Endothelial cell of umbilical vein (primary cell): ENCODE results near the gene ARHGAP21. TPM values are rescaled to one million over a fixed set of nuclear protein-coding genes. Genes with fewer than 3 reads are reported as not detected.

Source experiments
- BruUV-seq: library from RNA; stranded (reverse); fragments of 400-500 nt; replicated peaks from 2 replicates; lab custom pipeline; 2021; lab: Mats Ljungman, UMichigan
- CTCF ChIA-PET: fragments of 300-600, 350-600 bp; sonication (Branson Sonifier 250); formaldehyde crosslinking; loops from one replicate; lab custom pipeline; 2021; ENCODE audit warnings: antibody characterized with exemption, inconsistent platforms; lab: Charles Lee
- POLR2A ChIA-PET: fragments of 300-600, 350-600 bp; sonication (Branson Sonifier 250); formaldehyde crosslinking; loops from one replicate; lab custom pipeline; 2021; ENCODE audit warnings: antibody characterized with exemption, inconsistent platforms; lab: Charles Lee
- DNase-seq: peaks from one replicate; pipeline ENCODE4 v3.0.0-alpha.2; 2011; ENCODE audit warnings: low read depth, low spot score
- FAIRE-seq: peaks from 2 replicates; lab custom pipeline; 2011; peaks lifted over from hg19 to GRCh38; lab: Jason Lieb, UNC
- H2AFZ ChIP-seq: 2 replicates; pipeline ENCODE4 v1.6.0; 2012; ENCODE audit warnings: low read depth, low read length, control low read depth, inconsistent platforms
- H3K27ac ChIP-seq: 2 replicates; pipeline ENCODE4 v1.5.1; 2011; ENCODE audit warnings: low read depth, mild to moderate bottlenecking, control low read depth, low read length, moderate library complexity; ENCODE audit not compliant: insufficient read depth
- H3K27me3 ChIP-seq, 2 experiments: 2 replicates each; pipeline versions ENCODE4 v1.6.0 to v1.6.1; 2011; ENCODE audit warnings: low read length in 2 of 2, mixed read lengths in 1 of 2; ENCODE audit not compliant: control insufficient read depth in 2 of 2, insufficient read depth in 2 of 2
- H3K36me3 ChIP-seq, 2 experiments: 2 replicates in 1 of 2; 3 replicates in 1 of 2; pipeline ENCODE4 v1.5.1; 2011; ENCODE audit warnings: low read length in 2 of 2, mild to moderate bottlenecking in 1 of 2, moderate library complexity in 1 of 2; ENCODE audit not compliant: control insufficient read depth in 2 of 2, insufficient read depth in 2 of 2; ENCODE audit errors: extremely low read depth in 1 of 2
- H3K4me1 ChIP-seq: 3 replicates; pipeline ENCODE4 v1.5.1; 2011; ENCODE audit warnings: mild to moderate bottlenecking, low read length; ENCODE audit not compliant: control insufficient read depth, insufficient read depth; ENCODE audit errors: extremely low read depth
- H3K4me2 ChIP-seq: 2 replicates; pipeline ENCODE4 v1.6.1; 2011; ENCODE audit warnings: low read length, control low read depth, mixed read lengths; ENCODE audit not compliant: insufficient read depth
- H3K4me3 ChIP-seq, 3 experiments: fragments of 200-600 bp in 1 of 3; sonication (generic), shearing (Covaris generic) in 1 of 3; replicated peaks in 1 of 3; 2 replicates each; pipeline ENCODE4 v1.5.1; 2011 to 2016; ENCODE audit warnings: control low read depth in 3 of 3, low read length in 3 of 3, mild to moderate bottlenecking in 2 of 3, inconsistent platforms in 1 of 3, low read depth in 1 of 3, moderate library complexity in 1 of 3; ENCODE audit not compliant: insufficient read depth in 1 of 3
- H3K79me2 ChIP-seq: 2 replicates; pipeline ENCODE4 v1.6.0; 2012; ENCODE audit warnings: low read length, inconsistent platforms; ENCODE audit not compliant: control insufficient read depth, insufficient read depth
- H3K9ac ChIP-seq: replicated peaks from 2 replicates; pipeline ENCODE3; 2011; ENCODE audit warnings: low read length, control low read depth; ENCODE audit not compliant: insufficient read depth; ENCODE audit errors: extremely low read depth
- H3K9me1 ChIP-seq: replicated peaks from 3 replicates; pipeline ENCODE4 v1.6.0; 2011; ENCODE audit warnings: mild to moderate bottlenecking, low read length; ENCODE audit not compliant: control insufficient read depth, insufficient read depth; ENCODE audit errors: extremely low read depth
- H3K9me3 ChIP-seq: replicated peaks from 2 replicates; pipeline ENCODE4 v1.5.1; 2012; ENCODE audit warnings: low read length, inconsistent platforms; ENCODE audit not compliant: control insufficient read depth, insufficient read depth
- H4K20me1 ChIP-seq: replicated peaks from 2 replicates; pipeline ENCODE3; 2011; ENCODE audit warnings: mild to moderate bottlenecking, low read length; ENCODE audit not compliant: control insufficient read depth, insufficient read depth; ENCODE audit errors: extremely low read depth
- EZH2 ChIP-seq: IDR thresholded peaks from 2 replicates; pipeline ENCODE4 v1.6.1; 2012; ENCODE audit warnings: borderline replicate concordance, low read depth, mild to moderate bottlenecking, moderate library complexity, low read length, inconsistent platforms; ENCODE audit not compliant: severe bottlenecking
- FOS ChIP-seq: IDR thresholded peaks from 2 replicates; pipeline ENCODE4 v1.6.1; 2011; ENCODE audit warnings: mild to moderate bottlenecking, low read length, moderate library complexity, borderline replicate concordance; ENCODE audit not compliant: insufficient read depth
- GATA2 ChIP-seq: IDR thresholded peaks from 2 replicates; pipeline ENCODE4 v1.7.0; 2011; ENCODE audit warnings: low read depth, mild to moderate bottlenecking, moderate library complexity, mixed read lengths, low read length; ENCODE audit not compliant: insufficient read length, insufficient read depth
- JUN ChIP-seq: IDR thresholded peaks from 2 replicates; pipeline ENCODE4 v1.6.1; 2011; ENCODE audit warnings: borderline replicate concordance, low read depth; ENCODE audit not compliant: insufficient read length, insufficient read depth
- MYC ChIP-seq: IDR thresholded peaks from one replicate; pipeline ENCODE4 v1.6.1; 2011; ENCODE audit warnings: mild to moderate bottlenecking, low read depth, low read length
- POLR2A ChIP-seq: IDR thresholded peaks from 2 replicates; pipeline ENCODE4 v1.6.1; 2012; ENCODE audit warnings: low read depth, mild to moderate bottlenecking, control low read depth, low read length
- POLR2AphosphoS5 ChIP-seq: IDR thresholded peaks from 2 replicates; pipeline ENCODE4 v1.6.1; 2012; ENCODE audit warnings: low read depth, mild to moderate bottlenecking, control low read depth, low read length, moderate library complexity; ENCODE audit not compliant: insufficient read depth
- dilution Hi-C: fragments of 300-500 bp; cut with MboI; formaldehyde crosslinking; loops from one replicate; pipeline ENCODE4 v1.15.0; 2019; ENCODE audit warnings: low sequenced_read_pairs; ENCODE audit not compliant: extremely low pct_ligation_motif_present
- intact Hi-C: fragments of 100-400 bp; cut with micrococcal nuclease; formaldehyde crosslinking; loops from one replicate; pipeline ENCODE4 v1.10.0; 2022
- polyA plus RNA-seq, 4 experiments: library from polyadenylated mRNA; depleted of rRNA in 3 of 4; stranded (reverse) in 3 of 4; unstranded in 1 of 4; fragments of >200 nt; gene quantifications; 2 replicates each; pipeline versions ENCODE4 v1.2.1 to v1.2.3, GENCODE V29; 2011 to 2012; ENCODE audit warnings: missing spikeins in 1 of 4
- total RNA-seq: library from RNA; stranded (reverse); gene quantifications from 2 replicates; pipeline ENCODE4 v1.2.3, GENCODE V29; 2021
- TF ChIP-seq, protein P1 (sequence below): IDR thresholded peaks from 2 replicates; pipeline ENCODE4 v1.6.1; 2011; ENCODE audit not compliant: insufficient read depth, insufficient read length
- TF ChIP-seq, protein P2 (sequence below), 2 donors: IDR thresholded peaks; 1 replicate in 1 of 2; 2 replicates in 1 of 2; pipeline ENCODE4 v1.5.1; 2011; ENCODE audit warnings: low read length in 2 of 2, mild to moderate bottlenecking in 2 of 2, moderate library complexity in 2 of 2, control low read depth in 1 of 2, inconsistent platforms in 1 of 2, low read depth in 1 of 2; ENCODE audit not compliant: insufficient read depth in 1 of 2; ENCODE audit errors: extremely low read depth in 1 of 2

The ARHGAP21 gene
- total and polyA plus RNA-seq, 2 donors (not counting 3 experiments of a cell fraction or from before 2014, with no cell fraction given): 29.5 to 97.8 TPM

DNA sequence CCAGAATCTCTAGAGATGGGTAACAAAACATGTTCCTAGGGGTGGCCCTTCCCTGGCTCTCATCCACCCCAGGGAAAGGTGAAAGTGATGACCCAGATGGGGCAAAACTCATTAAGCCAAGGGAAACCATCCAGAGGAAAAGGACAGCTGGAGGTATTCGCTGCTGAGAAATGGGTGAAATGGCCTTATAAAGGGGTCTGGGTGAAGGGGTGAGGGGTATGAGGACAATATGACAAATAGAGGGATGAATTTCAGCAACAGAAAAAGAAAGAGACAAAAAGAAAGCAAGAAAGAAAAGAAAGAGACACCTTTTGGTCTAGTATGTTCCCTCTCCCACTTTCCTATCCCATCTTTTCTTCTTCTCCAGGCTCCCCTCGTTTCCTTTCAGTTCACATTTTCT lies 26.6 kb downstream of the ARHGAP21 start:
- no peak for FAIRE-seq

DNA sequence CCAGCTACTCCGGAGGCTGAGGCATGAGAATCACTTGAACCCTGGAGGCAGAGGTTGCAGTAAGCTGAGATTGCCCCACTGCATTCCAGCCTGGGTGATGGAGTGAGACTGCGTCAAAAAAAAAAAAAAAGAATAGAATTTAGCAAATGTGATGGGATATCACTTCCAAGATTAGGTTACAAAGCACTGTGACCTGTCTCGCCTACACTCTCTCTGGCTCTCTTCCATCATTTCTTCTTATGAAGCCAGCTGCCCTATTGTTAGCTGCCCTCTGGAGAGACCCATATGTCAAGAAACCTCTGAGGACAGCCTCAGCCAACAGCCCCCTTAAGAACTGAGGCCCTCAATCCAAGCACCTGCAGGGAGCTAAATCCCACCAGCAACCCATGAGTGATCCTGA lies 28.2 kb downstream of the ARHGAP21 start:
- ChIA-PET CTCF (no interaction called here), POLR2A (no interaction called here)
- no peak for DNase-seq
- Histone ChIP-seq H3K27me3 (no peaks in the 10 kb centered on the region), H3K27ac (no peak overlapping the region), H3K9ac (no peak overlapping the region), H3K9me3 (no peaks in the 10 kb centered on the region), H3K9me1 (no peaks in the 10 kb centered on the region), H4K20me1 (peaks cover 7% of the 10 kb centered on the region), H3K79me2 (peaks cover 90% of the 10 kb centered on the region), H3K36me3 (no peaks in the 10 kb centered on the region), H3K4me3 (no peak overlapping the region), H3K4me1 (no peaks in the 10 kb centered on the region), H2AFZ (no peak overlapping the region), H3K4me2 (no peak overlapping the region)
- dilution Hi-C loops (no loop called here), intact Hi-C loops (no loop called here)
- no TSS peak for BruUV-seq
- FAIRE-seq: no peak
- TF ChIP-seq FOS (no peak), POLR2A (no peak), EZH2 (no peak), GATA2 (no peak), POLR2AphosphoS5 (no peak), JUN (no peak), MYC (no peak)
- TF ChIP-seq, protein P1, sequence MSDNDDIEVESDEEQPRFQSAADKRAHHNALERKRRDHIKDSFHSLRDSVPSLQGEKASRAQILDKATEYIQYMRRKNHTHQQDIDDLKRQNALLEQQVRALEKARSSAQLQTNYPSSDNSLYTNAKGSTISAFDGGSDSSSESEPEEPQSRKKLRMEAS: no peak
- TF ChIP-seq, protein P2, sequence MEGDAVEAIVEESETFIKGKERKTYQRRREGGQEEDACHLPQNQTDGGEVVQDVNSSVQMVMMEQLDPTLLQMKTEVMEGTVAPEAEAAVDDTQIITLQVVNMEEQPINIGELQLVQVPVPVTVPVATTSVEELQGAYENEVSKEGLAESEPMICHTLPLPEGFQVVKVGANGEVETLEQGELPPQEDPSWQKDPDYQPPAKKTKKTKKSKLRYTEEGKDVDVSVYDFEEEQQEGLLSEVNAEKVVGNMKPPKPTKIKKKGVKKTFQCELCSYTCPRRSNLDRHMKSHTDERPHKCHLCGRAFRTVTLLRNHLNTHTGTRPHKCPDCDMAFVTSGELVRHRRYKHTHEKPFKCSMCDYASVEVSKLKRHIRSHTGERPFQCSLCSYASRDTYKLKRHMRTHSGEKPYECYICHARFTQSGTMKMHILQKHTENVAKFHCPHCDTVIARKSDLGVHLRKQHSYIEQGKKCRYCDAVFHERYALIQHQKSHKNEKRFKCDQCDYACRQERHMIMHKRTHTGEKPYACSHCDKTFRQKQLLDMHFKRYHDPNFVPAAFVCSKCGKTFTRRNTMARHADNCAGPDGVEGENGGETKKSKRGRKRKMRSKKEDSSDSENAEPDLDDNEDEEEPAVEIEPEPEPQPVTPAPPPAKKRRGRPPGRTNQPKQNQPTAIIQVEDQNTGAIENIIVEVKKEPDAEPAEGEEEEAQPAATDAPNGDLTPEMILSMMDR (IDR thresholded peaks at IDR 0.05; ENCODE audit: extremely low read depth in 1 of 2, insufficient read depth in 1 of 2, low read depth in 1 of 2, low read length in 2 of 2): no peak

More for the DNA sequence above, 26.6 kb downstream of the ARHGAP21 start:
- BruUV-seq: no TSS peak
- Histone ChIP-seq H3K27me3 (no peaks in the 10 kb centered on the region), H3K9me3 (no peaks in the 10 kb centered on the region), H3K27ac (no peak overlapping the region), H3K79me2 (peaks cover 92% of the 10 kb centered on the region), H3K4me1 (no peaks in the 10 kb centered on the region), H2AFZ (no peak overlapping the region), H3K36me3 (no peaks in the 10 kb centered on the region), H3K9me1 (peaks cover 3% of the 10 kb centered on the region), H3K9ac (no peak overlapping the region), H4K20me1 (peaks cover 13% of the 10 kb centered on the region), H3K4me2 (no peak overlapping the region), H3K4me3 (no peak overlapping the region)
- CTCF ChIA-PET: interaction anchor here (1.1 to 2.0 kb wide), 2 partner anchors 10 to 79 kb away, joined by 3 to 5 read pairs; no protein-coding TSS in a partner anchor
- no peak for TF ChIP-seq POLR2A
- TF ChIP-seq POLR2AphosphoS5: no peak
- TF ChIP-seq, protein P2 (IDR thresholded peaks at IDR 0.05; ENCODE audit: extremely low read depth in 1 of 2, insufficient read depth in 1 of 2, low read depth in 1 of 2, low read length in 2 of 2): no peak
- TF ChIP-seq, protein P1: no peak
- TF ChIP-seq FOS: no peak
- DNase-seq: no peak
- dilution Hi-C loops (no loop called here), intact Hi-C loops (no loop called here)
- POLR2A ChIA-PET: no interaction called here
